NCI-H1417 treated with DMSO at 0.1 percent for 48 hours (cell line): ENCODE data around the gene DCAF17.
"Not testable (repeated sequence)": the region's sequence is repeated elsewhere in the genome, so short reads cannot be mapped to it uniquely, and the experiment has no call there.

Source experiments
- DNase-seq: peaks from one replicate; lab custom pipeline; 2025; lab: John Stamatoyannopoulos, UW

DCAF17 gene

GRCh38 chr2:171515672-171516298, 81.8 kb downstream of the DCAF17 start:
- no peak for DNase-seq

DNA sequence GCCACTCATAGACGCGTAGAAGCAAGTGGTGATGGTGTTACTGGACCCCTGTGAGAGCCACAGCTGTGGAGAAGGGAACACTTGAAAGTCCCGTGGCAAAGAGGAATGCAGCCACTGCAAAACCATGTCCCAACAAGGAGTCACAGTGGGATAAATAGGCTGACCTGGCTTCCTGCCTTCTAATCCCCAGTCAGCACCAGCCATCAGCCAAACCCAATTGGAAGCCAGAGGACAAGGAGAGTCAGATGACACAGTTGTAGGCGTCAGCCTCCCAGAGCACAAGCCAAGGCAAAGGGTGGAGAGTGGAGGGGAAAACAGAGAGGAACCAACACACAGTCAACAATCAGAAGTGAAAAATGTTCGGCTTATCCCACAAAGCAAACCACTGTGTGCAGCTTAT, 82.8 kb downstream of the DCAF17 start:
- DNase-seq: no peak

DNA sequence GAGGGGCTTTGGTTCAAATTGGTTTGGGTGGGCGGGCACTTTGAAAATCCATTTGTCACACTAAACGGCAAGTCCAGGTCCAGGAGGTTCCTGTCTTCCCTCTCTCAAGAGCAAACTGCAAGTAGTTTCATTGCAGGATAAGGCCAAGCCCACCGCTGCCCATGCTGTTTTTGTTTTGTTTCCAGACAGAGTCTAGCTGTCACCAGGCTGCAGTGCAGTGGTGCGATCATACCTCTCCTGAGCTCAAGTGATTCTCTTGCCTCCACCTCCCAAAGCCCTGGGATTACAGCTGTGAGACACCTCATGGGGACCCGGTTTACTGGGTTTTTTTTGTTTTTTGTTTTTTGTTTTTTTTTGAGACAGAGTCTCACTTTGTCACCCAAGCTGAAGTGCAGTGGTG, 86.4 kb downstream of the DCAF17 start:
- DNase-seq: no peak

DNA sequence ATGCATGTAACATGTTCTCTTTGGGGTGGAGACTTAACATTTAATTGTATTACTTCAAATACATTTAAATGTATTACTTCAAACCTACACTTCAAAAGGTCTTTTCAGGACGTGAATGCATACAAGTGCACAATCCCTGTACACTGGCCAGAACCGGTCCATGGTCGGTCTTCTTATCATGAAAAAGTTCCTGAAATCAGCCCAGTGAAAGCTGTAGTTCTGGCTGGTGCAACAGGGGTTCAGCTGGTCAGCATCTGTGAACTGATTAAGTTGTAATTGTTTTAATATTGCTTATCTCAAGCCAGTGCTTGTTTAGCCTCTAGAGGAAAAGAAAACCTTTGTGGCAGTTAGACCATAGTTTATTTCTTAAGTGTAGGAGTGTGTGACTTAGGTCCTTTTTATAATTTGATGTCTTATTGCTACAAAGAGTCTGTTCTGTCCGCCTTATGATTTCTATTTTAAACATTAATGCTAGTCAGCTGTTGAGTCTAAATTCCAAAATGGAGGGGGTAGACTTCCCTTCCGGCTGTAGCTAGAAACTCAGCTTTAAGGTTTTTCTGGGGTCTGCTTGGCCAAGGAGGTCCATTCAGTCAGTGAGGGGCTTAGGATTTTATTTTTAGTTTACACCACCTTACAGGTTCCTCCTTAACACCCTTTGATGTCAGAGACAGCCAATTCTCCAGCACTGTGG, 87.5 kb downstream of the DCAF17 start:
- DNase-seq: no peak

DNA sequence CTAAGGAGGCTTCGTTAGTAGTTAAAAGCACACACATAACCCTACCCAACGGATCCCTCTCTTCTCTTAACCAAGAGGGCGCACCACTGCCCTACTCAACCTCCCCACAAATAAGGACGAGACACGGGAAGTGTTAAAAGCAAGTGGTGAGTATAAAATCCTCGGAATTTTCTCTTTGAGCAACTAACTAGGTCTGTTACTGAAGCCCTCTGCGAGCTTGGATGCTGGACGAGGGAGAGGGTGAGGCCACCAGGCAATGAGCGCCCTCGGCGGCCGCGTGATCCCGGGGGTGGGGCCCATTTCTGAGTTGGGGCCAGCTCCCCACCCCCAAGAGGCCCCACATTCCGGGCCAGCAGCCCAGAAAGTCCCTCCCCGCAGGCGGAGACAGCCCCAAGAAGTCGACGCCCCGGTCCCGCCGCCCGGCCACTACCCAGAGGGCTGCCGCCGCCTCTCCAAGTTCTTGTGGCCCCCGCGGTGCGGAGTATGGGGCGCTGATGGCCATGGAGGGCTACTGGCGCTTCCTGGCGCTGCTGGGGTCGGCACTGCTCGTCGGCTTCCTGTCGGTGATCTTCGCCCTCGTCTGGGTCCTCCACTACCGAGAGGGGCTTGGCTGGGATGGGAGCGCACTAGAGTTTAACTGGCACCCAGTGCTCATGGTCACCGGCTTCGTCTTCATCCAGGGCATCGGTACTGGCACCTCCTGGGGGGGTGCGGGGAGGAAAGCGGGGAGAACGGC, 88.2 kb downstream of the DCAF17 start, which contains the start of gene CYBRD1:
Gene CYBRD1, plus strand, starts transcription at position 423 of the 736 bp plus-strand sequence. Its CDS starts 72 bp downstream, at position 495.
- DNase-seq: no peak

DNA sequence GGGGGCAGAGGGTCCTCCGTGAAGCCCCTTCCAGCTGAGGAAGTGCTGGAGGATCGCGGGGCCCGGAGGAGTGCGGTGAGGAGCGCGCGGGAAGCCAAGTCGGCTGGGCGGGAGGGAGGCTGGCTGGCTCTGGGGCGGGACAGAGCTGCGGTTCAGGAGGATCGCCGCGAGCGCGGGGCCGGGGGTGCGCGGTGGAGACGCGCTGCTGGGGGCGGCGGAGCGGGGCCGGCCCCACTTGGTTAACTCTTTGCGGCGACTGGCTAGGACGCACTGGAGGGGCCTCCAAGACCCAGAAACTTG, 88.7 kb downstream of the DCAF17 start:
- DNase-seq: no peak

- no peak for DNase-seq
Measured at GRCh38 chr2:171523088-171524017, 89.3 kb downstream of the DCAF17 start.

DNA sequence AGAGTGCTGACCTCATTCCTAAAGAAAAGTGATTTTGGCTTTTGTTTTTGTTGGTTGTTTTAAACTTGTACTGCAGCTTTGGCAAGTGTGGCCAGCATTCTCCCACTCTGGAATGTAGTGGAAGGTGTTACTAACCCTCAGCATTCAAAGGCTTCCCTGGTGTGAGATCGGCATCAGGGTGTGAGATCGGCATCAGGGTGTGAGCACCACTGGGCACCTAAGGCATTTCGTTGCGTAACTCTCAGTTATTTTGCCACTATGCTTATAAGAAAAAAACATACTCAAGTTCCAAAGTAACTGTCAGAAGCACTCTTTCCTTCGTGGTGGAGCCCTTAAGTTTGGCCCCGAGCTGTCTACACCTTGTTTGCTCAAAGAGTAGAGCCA, 90.0 kb downstream of the DCAF17 start:
- DNase-seq: no peak

DNA sequence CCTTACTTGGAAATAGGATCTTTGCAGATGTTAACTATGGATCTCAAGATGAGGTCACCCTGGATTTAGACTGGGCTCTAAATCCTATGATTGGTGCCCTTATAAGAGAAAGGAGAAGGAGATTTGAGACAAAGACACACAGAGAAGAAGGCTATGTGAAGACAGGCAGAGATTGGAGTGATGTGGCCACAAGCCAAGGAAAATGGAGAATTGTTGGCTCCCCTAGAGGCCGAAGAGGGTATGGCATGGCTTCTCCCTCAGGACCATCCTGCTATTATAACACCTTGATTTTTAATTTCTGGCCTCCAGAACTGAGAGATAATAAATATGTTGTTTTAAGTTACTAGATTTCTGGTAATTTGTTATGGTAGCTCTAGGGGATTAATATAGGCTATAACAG, 95.9 kb downstream of the DCAF17 start:
- DNase-seq: no peak

GRCh38 chr2:171530378-171530777, 96.4 kb downstream of the DCAF17 start:
- no peak for DNase-seq

DNA sequence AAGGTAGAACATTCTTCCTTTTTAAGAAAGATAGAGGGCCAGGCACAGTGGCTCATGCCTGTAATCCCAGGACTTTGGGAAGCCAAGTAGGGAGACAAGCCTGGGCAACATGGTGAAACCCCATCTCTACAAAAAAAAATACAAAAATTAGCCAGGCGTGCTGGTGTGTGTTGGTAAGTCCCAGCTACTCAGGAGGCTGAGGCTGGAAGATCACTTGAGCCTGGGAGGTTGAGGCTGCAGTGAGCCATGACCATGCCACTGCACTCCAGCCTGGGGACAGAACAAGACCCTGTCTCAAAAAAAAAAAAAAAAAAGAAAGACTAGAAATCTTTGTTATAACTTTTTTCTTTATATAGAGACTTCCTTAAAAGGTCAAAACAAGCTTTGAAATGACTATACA, 96.8 kb downstream of the DCAF17 start:
- DNase-seq: not testable (repeated sequence)

DNA sequence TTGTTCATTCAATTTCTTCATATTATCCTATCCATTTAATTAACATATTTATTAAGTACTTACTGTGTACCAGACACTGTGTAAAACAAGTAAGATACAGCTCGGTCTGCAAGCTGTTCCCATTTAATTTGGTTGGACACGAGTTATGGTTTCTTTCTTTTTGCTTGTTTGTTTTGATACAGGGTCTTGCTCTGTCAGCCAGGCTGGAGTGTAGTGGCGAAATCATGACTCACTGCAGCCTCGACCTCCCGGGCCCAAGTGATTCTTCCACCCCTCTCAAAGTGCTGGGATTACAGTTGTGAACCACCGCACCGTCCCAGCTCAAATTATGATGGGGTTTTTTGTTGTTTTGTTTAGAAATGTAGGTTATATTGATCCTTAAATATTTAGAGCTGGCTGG, 97.3 kb downstream of the DCAF17 start:
- DNase-seq: no peak

GRCh38 chr2:171531836-171532450, 97.9 kb downstream of the DCAF17 start:
- DNase-seq: no peak

GRCh38 chr2:171533331-171533730, 99.3 kb downstream of the DCAF17 start:
- no peak for DNase-seq
